Measurements from ENCODE around the gene DNASE1L1.

Gene DNASE1L1

GRCh38 chrX:154353172-154353843, 55.7 kb downstream of the DNASE1L1 start:
- Mint-ChIP-seq H3K27ac (no peak overlapping the region), H3K4me1 (peaks cover 42% of the 10 kb centered on the region), H3K27me3 (no peaks in the 10 kb centered on the region), H3K9me3 (no peaks in the 10 kb centered on the region), H3K4me3 (no peak overlapping the region), H3K36me3 (ENCODE audit: low read depth) (peaks cover 22% of the 10 kb centered on the region)
- no peak for DNase-seq
- no peak for ATAC-seq

GRCh38 chrX:154352466-154352865, 56.6 kb downstream of the DNASE1L1 start:
- Mint-ChIP-seq H3K27ac (no peak overlapping the region), H3K4me1 (peaks cover 43% of the 10 kb centered on the region), H3K27me3 (no peaks in the 10 kb centered on the region), H3K4me3 (no peak overlapping the region), H3K36me3 (ENCODE audit: low read depth) (peaks cover 22% of the 10 kb centered on the region), H3K9me3 (no peaks in the 10 kb centered on the region)
- no peak for ATAC-seq
- no peak for DNase-seq

GRCh38 chrX:154352012-154352401, 57.0 kb downstream of the DNASE1L1 start:
- ATAC-seq (no peak), DNase-seq (no peak)
- no peaks in the 10 kb centered on the region for H3K27me3 Mint-ChIP-seq
- peaks cover 19% of the 10 kb centered on the region for H3K36me3 Mint-ChIP-seq (ENCODE audit: low read depth)
- H3K9me3 Mint-ChIP-seq = no peaks in the 10 kb centered on the region
- H3K4me3 Mint-ChIP-seq = no peak overlapping the region
- H3K4me1 Mint-ChIP-seq = peaks cover 44% of the 10 kb centered on the region
- H3K27ac Mint-ChIP-seq = peak overlapping the region; percentile 76
